K562 (cell line): Measurements from ENCODE around the gene ARFGAP3. TPM values are rescaled to one million over a fixed set of nuclear protein-coding genes. Genes with fewer than 3 reads are reported as not detected.

Experiments used
- ATAC-seq: fragments of 200-7000 bp; cut with Tn5 transposase; 3 replicates; pipeline ENCODE4 v1.9.1; 2020; ENCODE audit warnings: moderate library complexity
- BruUV-seq: library from RNA; stranded (reverse); fragments of 400-500 nt; replicated peaks from 2 replicates; lab custom pipeline; 2021; lab: Mats Ljungman, UMichigan
- CTCF ChIA-PET: fragments of 300-600 bp; formaldehyde crosslinking; extraction: SDS; loops from one replicate; lab custom pipeline; 2021; ENCODE audit warnings: low intra/inter-chr PET ratio; lab: Yijun Ruan, JAX
- POLR2A ChIA-PET: fragments of 300-600, 350-650 bp; sonication (Branson Sonifier 250); formaldehyde crosslinking; extraction: SDS; loops from one replicate; lab custom pipeline; 2021; ENCODE audit warnings: antibody characterized with exemption, inconsistent platforms; lab: Yijun Ruan, JAX
- DNase-seq, 4 experiments: peaks; one replicate each; pipeline versions ENCODE4 v3.0.0 to v3.0.0-alpha.2; 2011 to 2018; ENCODE audit warnings: low spot score in 3 of 4, mixed read lengths in 3 of 4; ENCODE audit errors: extremely low read depth in 1 of 4
- FAIRE-seq: peaks from 2 replicates; lab custom pipeline; 2011; peaks lifted over from hg19 to GRCh38; lab: Jason Lieb, UNC
- H2AFZ ChIP-seq: 2 replicates; pipeline ENCODE4 v1.6.0; 2011; ENCODE audit warnings: low read depth, low read length, control low read depth, inconsistent platforms
- H3K27ac ChIP-seq: fragments of 200-600 bp; 3 replicates; pipeline ENCODE4 v1.8.0; 2011; ENCODE audit warnings: low read depth, mild to moderate bottlenecking, control low read depth, inconsistent platforms, low read length, moderate library complexity, mixed read lengths; ENCODE audit errors: extremely low read depth
- H3K27me3 ChIP-seq, 2 experiments: fragments of 300-600 bp in 1 of 2; 2 replicates in 1 of 2; 3 replicates in 1 of 2; pipeline versions ENCODE4 v1.6.0 to v1.8.0; 2011; ENCODE audit warnings: inconsistent platforms in 2 of 2, low read length in 2 of 2, mild to moderate bottlenecking in 1 of 2, mixed read lengths in 1 of 2, moderate library complexity in 1 of 2; ENCODE audit not compliant: control insufficient read depth in 2 of 2, insufficient read depth in 2 of 2
- H3K36me3 ChIP-seq: fragments of 300-600 bp; 3 replicates; pipeline ENCODE4 v1.8.0; 2011; ENCODE audit warnings: mild to moderate bottlenecking, low read length, inconsistent platforms; ENCODE audit not compliant: control insufficient read depth, insufficient read depth
- H3K4me1 ChIP-seq, 2 experiments: fragments of 200-600 bp in 1 of 2; replicated peaks in 1 of 2; 2 replicates in 1 of 2; 3 replicates in 1 of 2; pipeline versions ENCODE4 v1.5.1 to v1.8.0; 2011; ENCODE audit warnings: inconsistent platforms in 2 of 2, low read length in 2 of 2, mild to moderate bottlenecking in 1 of 2, mixed read lengths in 1 of 2, moderate library complexity in 1 of 2; ENCODE audit not compliant: control insufficient read depth in 2 of 2, insufficient read depth in 2 of 2
- H3K4me2 ChIP-seq: 2 replicates; pipeline ENCODE4 v1.6.1; 2011; ENCODE audit warnings: low read length, control low read depth, inconsistent platforms, mixed read lengths; ENCODE audit not compliant: insufficient read depth
- H3K4me3 ChIP-seq: fragments of 200-600 bp; sonication (generic), shearing (Covaris generic); 2 replicates; pipeline ENCODE4 v1.5.1; 2016; ENCODE audit warnings: control low read depth, inconsistent platforms
- H3K79me2 ChIP-seq: fragments of 200-600 bp; 3 replicates; pipeline ENCODE4 v1.8.0; 2011; ENCODE audit warnings: low read length, inconsistent platforms; ENCODE audit not compliant: control insufficient read depth, insufficient read depth
- H3K9ac ChIP-seq, 2 experiments: 2 replicates each; pipeline versions ENCODE4 v1.6.0 to v1.6.1; 2011; ENCODE audit warnings: low read depth in 2 of 2, low read length in 2 of 2, control low read depth in 1 of 2, inconsistent platforms in 1 of 2, mild to moderate bottlenecking in 1 of 2, mixed read lengths in 1 of 2; ENCODE audit not compliant: insufficient read depth in 1 of 2
- H3K9me1 ChIP-seq: one replicate; pipeline ENCODE4 v1.6.0; 2011; ENCODE audit warnings: inconsistent platforms, mild to moderate bottlenecking, low read length, moderate library complexity; ENCODE audit not compliant: control insufficient read depth, insufficient read depth
- H3K9me3 ChIP-seq: replicated peaks from 2 replicates; pipeline ENCODE4 v1.5.1; 2011; ENCODE audit warnings: low read depth, low read length, inconsistent platforms; ENCODE audit not compliant: control insufficient read depth, insufficient read depth
- H4K20me1 ChIP-seq: replicated peaks from 2 replicates; pipeline ENCODE4 v1.6.1; 2011; ENCODE audit warnings: low read length, inconsistent platforms, mixed read lengths; ENCODE audit not compliant: control insufficient read depth, insufficient read depth
- ATF2 ChIP-seq: sonication (generic); formaldehyde crosslinking; IDR thresholded peaks from 2 replicates; pipeline ENCODE4 v1.8.1; 2022; ENCODE audit warnings: missing genetic modification reagents
- CBFA2T3 ChIP-seq: fragments of 450-650 bp; IDR thresholded peaks from 2 replicates; pipeline ENCODE4 v1.6.1; 2017
- EZH2 ChIP-seq: IDR thresholded peaks from 2 replicates; pipeline ENCODE4 v1.6.1; 2012; ENCODE audit warnings: low read depth, mild to moderate bottlenecking, inconsistent platforms, low read length, borderline replicate concordance
- FOXA3 ChIP-seq, 2 experiments: fragments of 450-650 bp in 1 of 2; sonication (generic) in 1 of 2; formaldehyde crosslinking; IDR thresholded peaks in 1 of 2; conservative IDR thresholded peaks in 1 of 2; 2 replicates each; pipeline versions ENCODE4 v1.4.0 to v1.8.0; 2020 to 2022; ENCODE audit warnings: mild to moderate bottlenecking in 2 of 2, missing genetic modification reagents in 1 of 2
- MAFF ChIP-seq: IDR thresholded peaks from 2 replicates; pipeline ENCODE4 v1.6.1; 2012; ENCODE audit warnings: low read length, improper control_type of control experiment
- POLR3A ChIP-seq: IDR thresholded peaks from 2 replicates; pipeline ENCODE4 v1.6.1; 2011; ENCODE audit warnings: borderline replicate concordance, mild to moderate bottlenecking, moderate library complexity; ENCODE audit not compliant: insufficient read length, insufficient read depth; ENCODE audit errors: extremely low read depth
- ZFPM2 ChIP-seq: fragments of 250-450 bp; sonication (Bioruptor Pico); IDR thresholded peaks from 2 replicates; pipeline ENCODE4 v1.5.1; 2022; ENCODE audit warnings: mild to moderate bottlenecking
- WGBS: fragments of 100-300 bp; shearing (Covaris generic); methylation state at CpG from one replicate; pipeline ENCODE4 v1.1.6; 2016; ENCODE audit warnings: low coverage, mixed read lengths; ENCODE audit not compliant: insufficient coverage; ENCODE audit errors: missing lambda C conversion rate; 5-methylcytosine and 5-hydroxymethylcytosine counted together
- in situ Hi-C: fragments of 300-500 bp; cut with MboI; formaldehyde crosslinking; loops from 4 replicates; pipeline ENCODE4 v1.15.0; 2018; ENCODE audit warnings: inconsistent platforms, mixed read lengths
- intact Hi-C: fragments of 100-400 bp; cut with micrococcal nuclease; formaldehyde crosslinking; loops from 2 replicates; pipeline ENCODE4 v1.14.2; 2022
- polyA plus RNA-seq, 8 experiments: library from polyadenylated mRNA; depleted of rRNA in 4 of 8; stranded (reverse) in 5 of 8; unstranded in 3 of 8; fragments of >200 nt; fragmentation: Nextera tagmentation in 2 of 8; fragmentation: Illumina TruSeq in 1 of 8; extraction: Ambion mirVana in 2 of 8; extraction: Trizol in 1 of 8; gene quantifications; 2 replicates each; pipeline versions ENCODE4 v1.2.1 to v1.2.3, GENCODE V29; 2011 to 2014; ENCODE audit warnings: inconsistent platforms in 1 of 8, missing spikeins in 1 of 8
- total RNA-seq, 7 experiments: library from RNA; depleted of rRNA in 6 of 7; stranded (reverse); fragments of >200 nt in 6 of 7; fragmentation: Illumina TruSeq in 2 of 7; extraction: Trizol in 2 of 7; gene quantifications; 2 replicates each; pipeline versions ENCODE4 v1.2.1 to v1.2.3, GENCODE V29; 2011 to 2021; ENCODE audit warnings: low replicate concordance in 1 of 7
- TF ChIP-seq, protein P1 (sequence below): fragments of 450-650 bp; IDR thresholded peaks from 2 replicates; pipeline ENCODE4 v1.6.1; 2017; ENCODE audit warnings: mild to moderate bottlenecking, moderate library complexity
- TF ChIP-seq, protein P2 (sequence below): fragments of 450-650 bp; formaldehyde crosslinking; IDR thresholded peaks from 2 replicates; pipeline ENCODE4 v1.4.0; 2020; ENCODE audit warnings: mild to moderate bottlenecking, moderate library complexity

The ARFGAP3 gene
- total and polyA plus RNA-seq, 9 of the 15 experiments (the other 6 are each of a cell fraction or from before 2014, with no cell fraction given), result 14.2 to 31.9 (median 22.7) TPM

DNA sequence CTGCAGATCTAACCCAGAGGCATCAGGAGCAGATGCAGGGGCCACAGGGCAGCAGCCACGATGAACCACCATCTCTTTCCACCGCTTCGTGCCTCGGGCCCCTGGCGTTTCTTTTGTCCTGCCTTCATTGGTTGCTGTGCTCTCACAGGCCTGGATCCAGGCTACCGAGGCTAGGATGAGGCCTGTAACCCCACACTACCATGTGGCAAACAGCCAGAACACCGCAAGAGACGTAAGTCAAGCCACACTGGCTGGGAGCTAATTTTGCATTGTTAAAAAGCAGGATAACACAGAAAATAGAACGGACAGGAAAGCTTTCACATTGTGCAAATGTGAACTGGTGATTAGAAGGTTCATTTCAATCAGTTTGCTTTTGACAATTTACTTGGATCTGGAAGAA lies 15.7 kb upstream of the ARFGAP3 start:
- no peaks in the 10 kb centered on the region for H3K9me3 ChIP-seq
- POLR2A ChIA-PET, result interaction anchor here (2.3 kb wide), 1 partner anchor 257 kb away, joined by 5 read pairs; no protein-coding TSS in a partner anchor
- in situ Hi-C loops, result no loop called here
- ATAC-seq (no peak), DNase-seq (no peak), FAIRE-seq (no peak)
- no peaks in the 10 kb centered on the region for H3K9me1 ChIP-seq
- CTCF ChIA-PET, result no interaction called here
- no TSS peak for BruUV-seq
- WGBS, result 91% methylated on average over 5 of the region's 9 CpGs
- no peak overlapping the region; a peak in 1 of 4 replicates for H3K9ac ChIP-seq
- intact Hi-C loops, result no loop called here
- H4K20me1 ChIP-seq, result no peaks in the 10 kb centered on the region
- peaks cover 19% of the 10 kb centered on the region; the same call in 2 of the 3 replicates for H3K36me3 ChIP-seq
- H3K27me3 ChIP-seq, result no peaks in the 10 kb centered on the region
- H3K79me2 ChIP-seq, result no peaks in the 10 kb centered on the region
- TF ChIP-seq ZFPM2 (CRISPR knock-in tag) (no peak), POLR3A (no peak)
- H3K27ac ChIP-seq, result no peak overlapping the region
- no peak overlapping the region for H3K4me2 ChIP-seq
- peaks cover 0 to 4% of the 10 kb centered on the region in 2 experiments; a peak in 1 of 5 replicates for H3K4me1 ChIP-seq
- no peak overlapping the region for H2AFZ ChIP-seq
- no peak overlapping the region for H3K4me3 ChIP-seq

- in situ Hi-C loops, result no loop called here
- no peaks in the 10 kb centered on the region for H3K79me2 ChIP-seq
- BruUV-seq, result no TSS peak
- CTCF ChIA-PET, result no interaction called here
- no peak for DNase-seq
- POLR2A ChIA-PET, result interaction anchor here (1.2 kb wide), 1 partner anchor 88 kb away, joined by 4 read pairs; no protein-coding TSS in a partner anchor
- no peak overlapping the region for H3K4me2 ChIP-seq
- WGBS, result 89% methylated on average over 29 of the region's 31 CpGs
- no peaks in the 10 kb centered on the region for H3K9me3 ChIP-seq
- H2AFZ ChIP-seq, result no peak overlapping the region
- no peak overlapping the region for H3K27ac ChIP-seq
- H4K20me1 ChIP-seq, result no peaks in the 10 kb centered on the region
- no peak overlapping the region; a peak in 2 of 4 replicates for H3K9ac ChIP-seq
- no peak for ATAC-seq
- no peak overlapping the region for H3K4me3 ChIP-seq
- peaks cover 3% of the 10 kb centered on the region for H3K9me1 ChIP-seq
- intact Hi-C loops, result no loop called here
- no peak for FAIRE-seq
- H3K4me1 ChIP-seq, result peaks cover 0 to 4% of the 10 kb centered on the region in 2 experiments; a peak in 1 of 5 replicates
- peaks cover 13% of the 10 kb centered on the region; the same call in 2 of the 3 replicates for H3K36me3 ChIP-seq
- H3K27me3 ChIP-seq, result no peaks in the 10 kb centered on the region
- no peak for TF ChIP-seq FOXA3 (CRISPR knock-in tag; conservative IDR thresholded peaks at IDR 0.05 in 1 of 2, IDR thresholded peaks at IDR 0.05 in 1 of 2)
- TF ChIP-seq CBFA2T3, result no peak
- TF ChIP-seq, protein P1, sequence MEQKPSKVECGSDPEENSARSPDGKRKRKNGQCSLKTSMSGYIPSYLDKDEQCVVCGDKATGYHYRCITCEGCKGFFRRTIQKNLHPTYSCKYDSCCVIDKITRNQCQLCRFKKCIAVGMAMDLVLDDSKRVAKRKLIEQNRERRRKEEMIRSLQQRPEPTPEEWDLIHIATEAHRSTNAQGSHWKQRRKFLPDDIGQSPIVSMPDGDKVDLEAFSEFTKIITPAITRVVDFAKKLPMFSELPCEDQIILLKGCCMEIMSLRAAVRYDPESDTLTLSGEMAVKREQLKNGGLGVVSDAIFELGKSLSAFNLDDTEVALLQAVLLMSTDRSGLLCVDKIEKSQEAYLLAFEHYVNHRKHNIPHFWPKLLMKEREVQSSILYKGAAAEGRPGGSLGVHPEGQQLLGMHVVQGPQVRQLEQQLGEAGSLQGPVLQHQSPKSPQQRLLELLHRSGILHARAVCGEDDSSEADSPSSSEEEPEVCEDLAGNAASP, result no peak
- TF ChIP-seq MAFF, result no peak
- TF ChIP-seq ATF2 (CRISPR knock-in tag), result no peak
- TF ChIP-seq, protein P2, sequence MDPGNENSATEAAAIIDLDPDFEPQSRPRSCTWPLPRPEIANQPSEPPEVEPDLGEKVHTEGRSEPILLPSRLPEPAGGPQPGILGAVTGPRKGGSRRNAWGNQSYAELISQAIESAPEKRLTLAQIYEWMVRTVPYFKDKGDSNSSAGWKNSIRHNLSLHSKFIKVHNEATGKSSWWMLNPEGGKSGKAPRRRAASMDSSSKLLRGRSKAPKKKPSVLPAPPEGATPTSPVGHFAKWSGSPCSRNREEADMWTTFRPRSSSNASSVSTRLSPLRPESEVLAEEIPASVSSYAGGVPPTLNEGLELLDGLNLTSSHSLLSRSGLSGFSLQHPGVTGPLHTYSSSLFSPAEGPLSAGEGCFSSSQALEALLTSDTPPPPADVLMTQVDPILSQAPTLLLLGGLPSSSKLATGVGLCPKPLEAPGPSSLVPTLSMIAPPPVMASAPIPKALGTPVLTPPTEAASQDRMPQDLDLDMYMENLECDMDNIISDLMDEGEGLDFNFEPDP (CRISPR knock-in tag), result no peak
- TF ChIP-seq EZH2, result no peak
Observed at GRCh38 chr22:42871146-42872050, 14.3 kb upstream of the ARFGAP3 start.
